Measurements from ENCODE around the gene GPR78. TPM values are rescaled to one million over a fixed set of nuclear protein-coding genes. Genes with fewer than 3 reads are reported as not detected.

The GPR78 gene
- total and polyA plus RNA-seq, 2 of the 8 experiments (the other 6 are each of a cell fraction or from before 2014, with no cell fraction given): 1.0 to 3.0 TPM

GRCh38 chr4:8552024-8552423 lies 28.2 kb upstream of the GPR78 start (continued):
- TF ChIP-seq SP1 (IDR thresholded peaks at IDR 0.05; ENCODE audit: low read depth, low read length) (no peak), RAD21 (IDR thresholded peaks at IDR 0.05 in 1 of 2, conservative IDR thresholded peaks at IDR 0.05 in 1 of 2; ENCODE audit: low read depth in 2 of 2, low read length in 2 of 2) (no peak), SP2 (IDR thresholded peaks at IDR 0.05; ENCODE audit: low read length) (no peak), CTCF (IDR thresholded peaks at IDR 0.05; ENCODE audit: control extremely low read depth in 1 of 3, insufficient read depth in 1 of 3, low read depth in 1 of 3, low read length in 3 of 3) (no peak), ZNF274 (IDR thresholded peaks at IDR 0.05; ENCODE audit: borderline replicate concordance, extremely low read depth, low read length) (no peak), YY1 (IDR thresholded peaks at IDR 0.05; ENCODE audit: low read depth, low read length) (no peak)

Data from H1 (cell line).